HG03103 (cell line): ENCODE measurements around the gene CUL4B.
"Not testable (repeated sequence)": the region's sequence is repeated elsewhere in the genome, so short reads cannot be mapped to it uniquely, and the experiment has no call there.

Experiments
- ATAC-seq: cut with Tn5 transposase; IDR thresholded peaks from one replicate; pipeline ENCODE4 v1.9.1; 2021; ENCODE audit warnings: low read depth; ENCODE audit not compliant: unreplicated experiment

CUL4B gene

GRCh38 chrX:120534413-120535205 is 26.2 kb downstream of the CUL4B start:
- no peak for ATAC-seq

GRCh38 chrX:120522820-120523219 is 37.9 kb downstream of the CUL4B start:
- ATAC-seq: no peak

- ATAC-seq: no peak
These were observed 42.8 kb downstream of the CUL4B start for GRCh38 chrX:120517936-120518335.

- no peak for ATAC-seq
These were observed 46.5 kb downstream of the CUL4B start for GRCh38 chrX:120514236-120514635.

GRCh38 chrX:120512627-120513026 is 48.1 kb downstream of the CUL4B start:
- no peak for ATAC-seq

- ATAC-seq: no peak
These were observed 48.5 kb downstream of the CUL4B start for GRCh38 chrX:120512222-120512621.

- ATAC-seq: no peak
These were observed 56.2 kb downstream of the CUL4B start for GRCh38 chrX:120504569-120504968.

GRCh38 chrX:120499301-120500072 is 61.3 kb downstream of the CUL4B start:
- no peak for ATAC-seq

GRCh38 chrX:120490119-120490518 is 70.6 kb downstream of the CUL4B start:
- ATAC-seq: not testable (repeated sequence)

- ATAC-seq: no peak
These were observed 74.0 kb downstream of the CUL4B start for GRCh38 chrX:120486786-120487185.

- ATAC-seq: peak; percentile 65
These were observed 74.9 kb downstream of the CUL4B start for GRCh38 chrX:120485638-120486520.

GRCh38 chrX:120485315-120485637 is 75.5 kb downstream of the CUL4B start:
- no peak for ATAC-seq

- ATAC-seq: no peak
These were observed 83.3 kb downstream of the CUL4B start for GRCh38 chrX:120477453-120477852.

- no peak for ATAC-seq
These were observed 84.0 kb downstream of the CUL4B start for GRCh38 chrX:120476714-120477113.

- ATAC-seq: not testable (repeated sequence)
These were observed 85.3 kb downstream of the CUL4B start for GRCh38 chrX:120475447-120475846.
